BJ (cell line): ENCODE results near the gene SEC16A. TPM values are rescaled to one million over a fixed set of nuclear protein-coding genes. Genes with fewer than 3 reads are reported as not detected.

Experiments used
- CTCF ChIA-PET: fragments of 350-600 bp; formaldehyde crosslinking; extraction: SDS; loops from one replicate; lab custom pipeline; 2021; ENCODE audit warnings: antibody characterized with exemption, inconsistent platforms; lab: Yijun Ruan, JAX
- POLR2A ChIA-PET: fragments of 300-600 bp; sonication (Branson Sonifier 250); formaldehyde crosslinking; extraction: SDS; loops from one replicate; lab custom pipeline; 2021; ENCODE audit warnings: antibody characterized with exemption; lab: Charles Lee
- DNase-seq: peaks from one replicate; pipeline ENCODE4 v3.0.0-alpha.2; 2011; ENCODE audit warnings: low read depth
- H3K27me3 ChIP-seq: 2 replicates; pipeline ENCODE4 v1.6.0; 2011; ENCODE audit warnings: low read length; ENCODE audit not compliant: control insufficient read depth, insufficient read depth
- H3K36me3 ChIP-seq: 2 replicates; pipeline ENCODE4 v1.5.1; 2011; ENCODE audit warnings: low read length; ENCODE audit not compliant: control insufficient read depth, insufficient read depth
- H3K4me3 ChIP-seq: 2 replicates; pipeline ENCODE4 v1.5.1; 2011; ENCODE audit warnings: low read depth, mild to moderate bottlenecking, control low read depth, low read length
- CTCF ChIP-seq: IDR thresholded peaks from 2 replicates; pipeline ENCODE4 v1.5.1; 2011; ENCODE audit warnings: low read depth, mild to moderate bottlenecking, control low read depth, inconsistent platforms, low read length, moderate library complexity; ENCODE audit not compliant: insufficient read depth
- polyA plus RNA-seq: library from polyadenylated mRNA; depleted of rRNA; stranded (reverse); fragments of >200 nt; gene quantifications from 2 replicates; pipeline ENCODE4 v1.2.3, GENCODE V29; 2011

The SEC16A gene
- polyA plus RNA-seq, 1 experiment: 24.4 TPM

- CTCF ChIA-PET: interaction anchor here (1.1 to 1.6 kb wide), 3 partner anchors 9 to 16 kb away, joined by 3 to 6 read pairs (median 4); no protein-coding TSS in a partner anchor
Observed at GRCh38 chr9:136465500-136466154, 17.2 kb downstream of the SEC16A start.

GRCh38 chr9:136464241-136464640, 18.6 kb downstream of the SEC16A start:
- CTCF ChIA-PET: interaction anchor here (1.6 kb wide), 2 partner anchors 10 to 11 kb away, joined by 4 to 6 read pairs; no protein-coding TSS in a partner anchor
- H3K27me3 ChIP-seq: no peaks in the 10 kb centered on the region
- POLR2A ChIA-PET: no interaction called here

More at GRCh38 chr9:136465500-136466154, 17.2 kb downstream of the SEC16A start:
- DNase-seq: no peak
- peaks cover 71% of the 10 kb centered on the region for H3K36me3 ChIP-seq
- no peak overlapping the region for H3K4me3 ChIP-seq
- H3K27me3 ChIP-seq: no peaks in the 10 kb centered on the region
- POLR2A ChIA-PET: no interaction called here
- TF ChIP-seq CTCF: no peak

GRCh38 chr9:136463578-136463977, 19.3 kb downstream of the SEC16A start:
- CTCF ChIA-PET: no interaction called here

More at GRCh38 chr9:136464241-136464640, 18.6 kb downstream of the SEC16A start:
- no peak overlapping the region for H3K4me3 ChIP-seq
- TF ChIP-seq CTCF: no peak
- no peak for DNase-seq
- peaks cover 69% of the 10 kb centered on the region for H3K36me3 ChIP-seq

GRCh38 chr9:136462664-136463063, 20.2 kb downstream of the SEC16A start:
- POLR2A ChIA-PET: no interaction called here
- CTCF ChIA-PET: no interaction called here
- no peak for DNase-seq
- Histone ChIP-seq H3K27me3 (no peaks in the 10 kb centered on the region), H3K36me3 (peaks cover 65% of the 10 kb centered on the region), H3K4me3 (no peak overlapping the region)
- no peak for TF ChIP-seq CTCF

More at GRCh38 chr9:136463578-136463977, 19.3 kb downstream of the SEC16A start:
- POLR2A ChIA-PET: no interaction called here
- TF ChIP-seq CTCF: no peak
- Histone ChIP-seq H3K4me3 (no peak overlapping the region), H3K36me3 (peaks cover 68% of the 10 kb centered on the region), H3K27me3 (no peaks in the 10 kb centered on the region)
- no peak for DNase-seq

GRCh38 chr9:136460772-136461325, 22.0 kb downstream of the SEC16A start:
- Histone ChIP-seq H3K36me3 (peaks cover 64% of the 10 kb centered on the region), H3K4me3 (no peak overlapping the region), H3K27me3 (no peaks in the 10 kb centered on the region)
- ChIA-PET POLR2A (no interaction called here), CTCF (interaction anchor here (0.8 kb wide), 1 partner anchor 19 kb away, joined by 3 read pairs; no protein-coding TSS in a partner anchor)
- TF ChIP-seq CTCF: no peak
- DNase-seq: no peak
